GM19351 (cell line): ENCODE data around the gene AKAP6.
"Not testable (repeated sequence)": the region's sequence is repeated elsewhere in the genome, so short reads cannot be mapped to it uniquely, and the experiment has no call there.

Experiments used
- ATAC-seq: cut with Tn5 transposase; IDR thresholded peaks from one replicate; pipeline ENCODE4 v1.9.1; 2021; ENCODE audit warnings: mild to moderate bottlenecking, moderate library complexity; ENCODE audit not compliant: unreplicated experiment

The AKAP6 gene

DNA sequence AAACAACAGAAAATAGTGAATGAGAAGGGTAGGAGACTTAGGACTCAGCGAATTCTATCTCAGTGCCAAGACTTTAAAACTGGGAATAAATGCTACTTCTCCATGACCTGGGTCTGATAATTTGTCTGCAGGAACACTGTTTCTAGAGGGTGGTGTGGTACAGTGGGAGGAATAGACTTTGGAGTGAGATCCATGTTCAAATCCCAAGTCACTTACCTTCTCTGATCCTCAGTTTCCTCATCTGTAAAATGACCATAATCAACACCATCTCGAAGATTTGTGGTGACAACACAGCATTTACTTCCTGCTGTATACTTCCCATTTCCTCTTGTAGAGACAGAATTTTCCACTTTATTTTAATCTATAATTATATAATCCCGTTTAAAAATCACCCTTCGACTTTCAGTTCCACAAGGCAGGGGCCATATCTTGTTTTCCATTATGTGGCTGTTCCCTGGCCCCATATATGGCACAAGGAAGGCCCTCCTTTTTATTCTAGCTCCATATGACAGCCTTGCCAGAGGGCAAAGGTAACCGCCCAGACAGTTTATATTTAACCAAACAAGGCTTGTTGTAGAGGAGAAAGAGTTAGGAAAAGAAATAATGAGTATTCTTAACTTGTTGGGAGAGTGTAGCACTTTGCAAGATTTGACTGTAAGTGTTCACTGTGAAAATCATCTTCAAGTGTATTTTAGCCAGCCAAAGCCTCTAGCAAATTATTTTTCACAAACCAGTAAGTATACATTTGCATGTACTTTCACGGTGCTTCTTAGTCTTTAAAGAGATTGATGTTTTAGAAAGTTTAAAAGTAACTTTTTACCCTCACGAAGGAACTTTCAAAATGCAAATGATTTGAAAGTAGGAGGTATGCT is 243.1 kb downstream of the AKAP6 start:
- peak; percentile 55 for ATAC-seq

DNA sequence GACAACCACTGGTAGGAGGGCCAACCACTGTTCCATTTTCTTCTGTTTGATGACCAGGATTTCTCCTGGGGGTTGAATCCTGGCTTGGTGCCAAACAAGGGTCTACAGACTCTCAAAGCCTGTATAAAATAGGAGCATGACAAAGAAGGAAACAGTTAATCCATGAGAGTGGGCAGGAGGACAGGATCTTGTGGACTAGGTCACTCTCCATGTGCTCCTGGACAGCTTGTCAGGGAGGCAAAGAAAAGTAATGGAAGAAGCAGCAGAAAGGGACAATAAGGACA is 243.7 kb downstream of the AKAP6 start:
- ATAC-seq = no peak

DNA sequence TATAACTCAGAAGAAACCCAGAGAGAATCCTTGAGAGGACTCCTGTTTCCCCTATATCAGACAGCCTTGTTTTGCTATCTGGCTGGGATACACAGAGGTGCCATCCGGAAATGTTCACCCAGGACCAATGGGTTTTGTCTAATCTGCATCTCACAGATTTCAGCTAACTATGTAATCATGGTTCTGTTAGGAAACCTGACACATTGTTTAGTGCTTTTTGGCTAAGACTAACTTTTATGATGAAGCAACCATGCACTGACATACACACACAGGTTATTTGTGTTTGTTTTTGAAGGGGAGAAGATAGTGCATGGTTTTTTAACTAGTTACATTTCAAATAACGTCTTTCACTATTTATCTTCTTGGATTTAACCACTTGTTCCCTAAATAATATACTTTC is 245.2 kb downstream of the AKAP6 start:
- ATAC-seq = no peak

DNA sequence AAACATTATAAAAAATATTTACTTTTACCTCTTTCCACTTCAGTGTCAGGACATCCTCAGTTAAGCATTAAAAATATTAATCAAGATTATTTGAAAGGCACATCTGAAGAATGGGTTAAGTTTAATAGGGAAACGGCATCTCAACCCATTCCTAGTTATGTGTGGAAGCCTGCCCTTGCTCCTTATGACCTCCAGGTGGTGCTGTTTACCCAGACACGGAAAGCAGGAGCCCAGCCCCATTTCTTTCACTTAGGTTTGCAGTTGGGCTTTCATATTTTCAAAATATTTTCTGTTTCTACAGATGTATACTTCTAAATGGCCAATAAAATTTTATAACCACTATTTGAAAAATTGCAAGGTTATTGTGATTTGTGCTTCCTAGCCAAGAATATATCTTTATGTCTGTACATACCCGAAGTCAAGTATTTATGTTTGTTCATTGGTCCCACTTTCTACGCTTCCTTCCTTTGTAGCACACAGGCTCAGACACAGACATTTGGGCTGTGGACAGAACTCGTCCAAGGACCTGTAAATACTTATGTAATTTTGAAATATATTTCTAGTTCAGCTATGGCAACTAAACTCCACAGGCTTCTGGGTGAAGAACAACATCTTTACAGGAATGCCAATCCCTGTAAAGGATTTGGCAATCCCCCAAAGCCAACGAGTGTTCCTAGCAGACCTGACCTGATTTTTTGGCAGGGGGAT is 247.1 kb downstream of the AKAP6 start:
- ATAC-seq = no peak

DNA sequence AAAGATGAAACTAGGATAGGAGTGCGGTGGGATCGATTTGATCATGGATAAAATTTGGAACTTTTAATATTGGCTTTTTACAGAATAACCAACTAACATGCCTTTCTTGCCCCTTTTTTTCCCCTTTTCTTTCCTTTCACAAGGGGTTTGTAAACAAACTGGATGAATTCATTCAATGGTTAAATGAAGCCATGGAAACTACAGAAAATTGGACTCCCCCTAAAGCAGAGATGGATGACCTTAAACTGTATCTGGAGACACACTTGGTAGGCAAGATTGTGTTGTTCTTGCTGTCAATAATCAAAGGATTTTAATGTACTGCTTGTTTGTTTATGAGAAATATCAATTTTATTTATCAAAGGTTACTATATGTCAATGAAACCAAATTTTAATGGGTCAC is 247.9 kb downstream of the AKAP6 start:
- ATAC-seq = no peak

DNA sequence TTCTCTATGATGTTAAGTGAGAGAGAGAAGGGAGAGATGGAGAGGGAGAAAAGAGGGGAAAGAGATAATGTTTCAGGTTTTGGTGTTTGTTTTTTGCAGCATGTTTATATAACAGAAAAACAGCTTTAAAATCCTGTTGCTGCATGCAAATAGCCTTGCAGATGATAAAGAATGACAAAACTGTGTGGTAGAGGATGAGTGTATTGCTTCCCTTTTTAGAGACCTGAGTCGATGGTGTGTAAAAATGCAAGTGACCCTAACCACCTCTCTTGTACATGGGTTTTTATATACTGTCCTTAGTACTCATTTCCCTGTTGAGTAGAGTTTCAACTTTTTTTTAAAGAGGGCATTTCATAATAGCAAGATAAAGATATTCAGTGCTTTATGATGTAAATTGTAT is 249.1 kb downstream of the AKAP6 start:
- peak; percentile 91 for ATAC-seq

DNA sequence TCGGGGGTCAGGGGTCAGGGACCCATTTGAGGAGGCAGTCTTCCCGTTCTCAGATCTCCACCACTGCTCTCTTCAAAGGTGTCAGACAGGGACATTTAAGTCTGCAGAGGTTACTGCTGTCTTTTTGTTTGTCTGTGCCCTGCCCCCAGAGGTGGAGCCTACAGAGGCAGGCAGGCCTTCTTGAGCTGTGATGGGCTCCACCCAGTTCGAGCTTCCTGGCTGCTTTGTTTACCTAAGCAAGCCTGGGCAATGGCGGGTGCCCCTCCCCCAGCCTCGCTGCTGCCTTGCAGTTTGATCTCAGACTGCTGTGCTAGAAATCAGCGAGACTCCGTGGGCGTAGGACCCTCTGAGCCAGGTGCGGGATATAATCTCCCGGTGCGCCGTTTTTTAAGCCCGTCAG is 254.3 kb downstream of the AKAP6 start:
- not testable (repeated sequence) for ATAC-seq

DNA sequence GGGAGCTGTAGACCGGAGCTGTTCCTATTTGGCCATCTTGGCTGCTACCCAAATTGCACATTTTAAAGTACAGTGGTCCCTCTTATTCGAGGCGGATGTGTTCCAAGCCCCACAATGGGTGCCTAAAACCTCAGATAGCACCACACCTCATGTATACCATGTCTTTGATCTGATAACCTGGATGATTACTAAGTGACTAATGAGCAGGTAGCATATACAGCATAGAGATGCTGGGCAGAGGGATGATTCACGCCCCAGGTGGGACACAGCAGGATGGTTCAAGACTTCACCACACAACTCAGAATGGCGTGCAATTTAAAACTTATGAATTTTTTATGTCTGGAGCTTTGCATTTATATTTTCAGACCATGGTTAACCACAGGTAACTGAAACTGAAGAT is 255.0 kb downstream of the AKAP6 start:
- no peak for ATAC-seq

DNA sequence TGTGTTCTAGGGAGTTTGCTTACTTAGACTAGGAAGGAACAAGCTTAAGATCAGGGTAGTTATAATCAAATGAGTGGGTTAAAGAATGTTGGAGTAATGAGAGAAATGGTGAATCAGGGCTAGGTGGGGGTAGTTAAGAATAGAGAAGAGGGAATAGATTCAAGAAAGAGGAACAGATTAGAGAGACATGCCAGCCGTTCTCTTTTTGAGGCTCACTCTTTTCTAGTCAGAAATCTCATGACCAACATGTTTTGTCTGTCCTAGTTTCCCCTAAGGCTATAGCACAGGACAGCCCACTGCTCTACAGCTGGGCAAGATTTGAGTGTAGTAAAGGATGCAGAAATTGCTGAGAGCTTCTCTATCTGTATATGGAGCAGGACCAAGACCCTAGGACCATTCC is 258.4 kb downstream of the AKAP6 start:
- ATAC-seq = no peak

DNA sequence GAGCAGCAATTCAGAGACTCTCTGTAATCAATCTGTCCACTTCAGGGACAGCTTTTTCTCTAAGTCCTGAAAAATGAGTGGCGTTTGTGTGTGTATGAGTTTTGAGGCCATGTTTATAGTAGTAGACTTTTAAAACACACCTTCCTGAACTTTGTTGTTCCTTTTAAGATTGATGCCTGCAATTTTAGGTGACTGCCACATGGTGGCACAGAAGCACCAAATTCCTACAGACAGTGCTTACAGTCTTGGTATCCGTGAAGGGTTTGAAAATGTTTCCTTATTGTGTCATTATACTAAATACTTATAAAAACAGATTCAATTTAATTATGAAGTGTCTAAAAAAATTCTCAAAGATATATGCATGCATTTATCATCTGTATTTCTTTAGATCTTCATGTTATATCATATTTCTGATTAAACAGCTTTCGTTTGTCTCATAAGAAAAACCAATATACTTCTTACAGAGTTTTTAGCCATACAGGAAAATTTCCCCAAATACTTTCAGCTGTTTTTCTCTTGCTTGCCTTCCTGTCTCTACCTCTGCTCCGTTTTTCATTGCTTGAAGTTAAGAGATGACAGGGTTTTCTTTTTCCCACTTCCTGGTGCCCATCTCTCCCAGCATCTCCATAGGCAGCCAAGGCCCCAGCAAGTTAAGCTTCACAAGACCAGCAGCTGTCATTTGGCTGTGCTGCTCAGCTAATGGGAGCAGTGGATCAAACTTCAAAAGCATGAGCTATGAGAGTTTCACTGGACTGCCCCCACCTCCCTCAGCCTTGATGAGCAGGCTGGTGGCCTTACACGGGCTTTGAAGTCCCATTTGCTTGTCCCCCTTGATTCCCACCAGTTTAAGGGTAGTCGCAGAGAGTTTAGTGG is 259.6 kb downstream of the AKAP6 start:
- no peak for ATAC-seq

DNA sequence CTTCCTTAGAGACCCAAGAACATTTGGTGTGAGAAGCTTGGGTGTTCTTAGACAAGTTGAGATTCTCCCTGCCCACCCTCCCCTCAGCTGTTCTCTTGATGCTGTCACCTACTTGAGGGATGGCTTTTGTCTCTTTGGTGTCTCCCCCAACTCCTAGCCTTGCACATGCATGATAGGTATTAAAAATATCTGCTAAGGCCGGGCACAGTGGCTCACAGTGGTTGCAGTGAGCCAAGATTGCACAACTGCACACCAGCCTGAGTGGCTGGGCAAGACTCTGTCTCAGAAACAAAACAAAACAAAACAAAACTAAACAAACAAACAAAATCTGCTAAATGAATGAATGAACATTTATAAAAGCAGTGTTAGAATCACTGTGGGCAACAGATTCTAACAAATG is 261.1 kb downstream of the AKAP6 start:
- ATAC-seq = no peak

DNA sequence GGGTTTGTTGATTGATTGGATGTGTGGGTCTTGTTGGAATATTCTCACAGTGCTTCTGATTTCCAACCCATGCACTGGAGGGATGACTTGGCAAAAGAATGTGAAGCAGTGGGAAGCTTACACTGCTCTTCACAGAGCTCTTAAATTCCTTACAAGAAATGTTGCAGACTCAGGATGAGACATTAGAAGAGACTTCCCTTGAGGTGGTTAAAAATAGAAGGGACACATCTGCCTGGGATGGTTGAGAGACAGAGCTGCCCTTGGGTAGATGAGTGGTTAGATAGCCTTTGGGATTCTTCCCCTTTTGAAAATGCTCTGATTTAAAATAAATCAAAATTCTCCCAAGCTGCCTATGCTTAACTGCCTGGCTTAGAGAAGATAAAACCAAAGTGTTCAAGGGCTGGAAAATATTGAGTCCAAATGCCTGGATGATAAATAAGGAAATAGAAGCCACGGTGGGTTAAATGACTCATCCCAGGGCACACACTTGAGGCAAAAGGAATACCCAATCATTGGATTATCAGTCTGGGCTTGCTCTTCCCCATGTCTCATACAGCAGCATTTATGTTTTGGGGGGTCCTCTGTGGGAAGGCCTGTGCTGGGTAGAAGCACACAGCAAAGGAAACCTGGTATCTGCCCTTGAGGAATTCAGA is 264.3 kb downstream of the AKAP6 start:
- ATAC-seq = no peak

DNA sequence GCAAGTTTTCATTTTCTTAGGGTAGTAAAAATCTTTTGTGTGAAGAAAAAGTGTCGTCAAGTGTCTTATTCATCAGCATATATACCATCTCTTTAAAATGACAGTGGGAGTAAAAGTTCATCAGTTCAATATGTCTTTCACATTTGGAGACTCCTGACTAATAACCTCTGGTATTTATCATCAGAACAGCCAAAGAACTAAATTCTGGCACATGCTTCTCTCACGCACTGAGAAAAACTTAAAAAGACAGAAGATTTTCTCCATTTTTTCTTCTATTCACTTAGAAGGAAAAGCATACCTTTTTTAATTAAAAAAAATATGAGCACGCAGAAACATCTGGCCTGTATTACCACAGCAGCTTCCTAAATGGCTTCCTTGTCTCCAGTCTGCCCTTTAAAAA is 265.7 kb downstream of the AKAP6 start:
- no peak for ATAC-seq

DNA sequence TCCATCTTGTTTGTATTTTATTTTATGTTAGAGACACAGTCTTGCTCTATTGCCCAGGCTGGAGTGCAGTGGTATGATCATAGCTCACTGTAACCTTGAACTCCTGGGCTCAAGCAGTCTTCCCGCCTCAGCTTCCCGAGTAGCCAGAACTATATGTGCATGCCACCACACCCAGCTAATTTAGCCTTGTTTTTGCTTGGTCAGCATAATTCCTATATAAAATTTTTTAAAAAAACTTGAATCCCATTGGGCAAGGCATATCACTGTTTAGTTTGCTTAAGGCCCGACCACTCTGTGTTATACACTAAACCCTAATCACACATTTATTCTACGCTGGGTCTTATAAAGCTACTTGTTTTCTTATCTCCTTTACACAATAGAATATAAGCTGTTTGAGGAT is 266.4 kb downstream of the AKAP6 start:
- no peak for ATAC-seq

DNA sequence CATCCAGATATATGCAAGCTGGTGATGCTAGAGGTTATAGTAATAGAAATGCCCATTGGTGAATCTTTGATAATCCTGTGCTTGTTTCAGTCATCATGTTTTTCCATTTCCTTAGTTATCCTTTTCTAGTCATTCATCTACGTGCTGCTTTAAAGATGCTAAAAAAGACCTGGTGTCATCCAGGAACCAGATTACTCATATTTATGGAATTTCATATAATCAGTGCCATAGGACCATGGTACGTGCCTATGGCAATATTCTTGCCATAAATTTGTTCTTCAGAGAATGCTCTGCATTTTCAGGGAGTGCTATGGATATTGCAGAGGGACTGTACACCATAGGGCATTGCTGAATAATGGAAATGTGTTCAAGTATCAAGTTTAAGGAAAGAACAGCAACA is 267.3 kb downstream of the AKAP6 start:
- no peak for ATAC-seq

DNA sequence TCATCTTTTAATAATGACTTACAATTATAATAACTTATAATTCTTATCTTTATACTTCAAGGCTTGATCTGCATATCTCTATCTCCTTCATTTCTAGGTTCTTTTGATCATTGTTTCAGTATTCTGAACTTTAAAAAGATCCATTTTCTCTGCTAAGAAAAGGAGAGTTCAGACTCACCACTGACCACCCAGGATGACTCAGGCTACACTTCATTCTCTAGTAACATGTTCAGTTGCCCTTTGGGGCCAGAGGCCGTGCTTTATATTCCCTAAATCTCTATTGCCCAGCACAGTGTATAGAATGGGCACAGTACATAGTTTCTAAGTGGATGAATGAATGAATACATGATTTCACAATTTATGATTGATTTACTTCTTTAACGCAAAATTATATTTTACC is 268.7 kb downstream of the AKAP6 start:
- no peak for ATAC-seq

DNA sequence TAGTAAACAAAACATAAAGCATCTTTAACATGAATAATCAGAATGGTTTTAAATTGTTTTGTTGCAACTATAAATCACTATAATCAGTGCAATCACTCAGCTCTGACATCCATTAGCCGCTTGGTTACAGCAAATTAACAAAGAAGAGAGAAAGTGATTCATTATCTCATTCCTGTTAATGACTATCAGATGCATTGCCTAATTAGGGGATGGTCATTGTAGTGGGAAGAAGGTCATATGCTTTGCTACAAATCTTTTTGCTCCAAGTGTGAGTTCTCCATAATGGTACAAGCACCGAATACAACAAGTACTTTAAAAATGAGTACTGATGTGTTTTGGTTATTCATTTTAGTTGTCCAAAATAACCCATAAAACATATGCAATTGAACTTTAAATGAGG is 272.0 kb downstream of the AKAP6 start:
- ATAC-seq = no peak

DNA sequence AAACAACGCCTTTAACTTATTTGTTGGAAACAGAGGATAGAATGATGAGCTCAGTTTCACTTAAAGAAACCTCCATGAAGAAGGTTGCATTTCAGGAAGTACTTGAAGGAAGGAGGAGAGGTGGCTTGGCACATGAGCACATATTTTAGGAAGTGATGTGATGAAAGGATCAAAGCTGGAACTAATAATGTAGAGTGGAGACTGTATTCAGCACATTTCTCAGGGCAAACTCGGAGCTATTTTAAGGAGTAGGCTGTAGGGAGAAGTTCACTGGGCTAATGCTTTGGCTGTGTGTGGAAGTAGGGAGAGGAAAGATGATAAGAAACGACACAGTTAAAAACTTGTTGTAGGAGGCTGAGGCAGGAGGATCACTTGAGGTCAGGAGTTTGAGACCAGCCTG is 272.8 kb downstream of the AKAP6 start:
- no peak for ATAC-seq

DNA sequence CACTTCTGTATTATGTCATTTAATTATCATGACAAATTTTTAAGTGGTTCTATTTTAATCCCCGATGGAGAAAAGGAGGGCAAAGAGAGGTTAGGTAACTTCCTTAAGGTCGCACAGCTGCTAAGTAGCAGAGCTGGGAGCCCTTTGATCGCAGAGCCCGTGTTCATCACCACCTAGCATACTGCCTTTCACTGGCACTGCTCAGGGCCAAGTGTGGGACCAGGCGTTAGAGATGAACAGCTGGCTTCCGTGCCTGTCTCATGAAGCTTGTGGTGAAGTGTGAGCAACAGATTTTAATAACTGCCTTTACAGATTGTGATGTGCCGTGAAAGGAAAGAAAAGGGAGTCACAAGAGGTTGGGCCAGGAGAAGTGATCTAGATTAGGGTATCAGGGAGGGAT is 273.6 kb downstream of the AKAP6 start:
- ATAC-seq = no peak

DNA sequence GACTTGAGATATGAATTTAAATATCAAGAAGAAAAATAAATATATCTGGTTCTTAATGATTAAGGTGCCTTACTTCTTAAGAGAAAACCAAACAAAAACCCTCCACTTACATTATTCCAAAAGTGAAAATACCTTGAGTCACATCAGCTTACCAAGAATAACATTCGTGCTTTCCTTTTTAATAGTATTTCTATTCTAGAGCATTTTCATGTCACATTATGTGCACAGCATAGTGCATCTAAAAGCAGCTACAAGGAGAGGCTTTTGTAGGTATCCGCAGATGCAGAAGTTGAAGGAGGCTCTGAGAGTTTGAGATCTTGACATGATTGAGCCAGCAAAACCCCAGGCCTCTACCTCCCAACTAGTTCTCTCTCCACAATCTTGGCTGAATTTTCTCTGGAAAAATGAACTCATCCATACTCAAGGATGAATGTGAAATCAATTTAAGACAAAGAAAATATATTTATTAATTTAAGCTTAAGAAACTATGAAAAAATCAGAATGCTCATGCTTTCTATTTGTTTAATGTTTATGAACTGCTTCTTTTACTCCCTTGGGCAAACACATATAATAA is 275.0 kb downstream of the AKAP6 start:
- peak; percentile 75 for ATAC-seq

DNA sequence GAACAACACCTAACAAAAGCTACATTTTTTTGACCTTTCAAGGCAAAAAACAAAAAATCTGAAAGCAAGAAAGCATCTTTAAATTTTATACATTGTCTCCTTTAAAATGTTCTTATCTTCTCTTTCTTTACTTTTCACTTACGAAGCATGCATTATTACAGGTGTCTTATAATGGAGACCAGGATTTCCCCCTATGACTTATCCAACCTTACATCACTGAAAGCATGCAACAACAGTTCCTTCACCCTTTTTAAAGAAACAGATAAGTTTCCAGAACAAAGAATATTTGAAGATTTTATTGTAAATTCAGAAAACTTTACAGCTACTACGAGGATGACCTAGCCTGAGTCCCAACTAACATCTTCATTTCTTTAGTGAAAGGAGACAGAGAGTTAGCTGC is 277.2 kb downstream of the AKAP6 start:
- ATAC-seq = no peak
